Measurements from ENCODE around the gene LRCH3. TPM values are rescaled to one million over a fixed set of nuclear protein-coding genes. Genes with fewer than 3 reads are reported as not detected.

LRCH3 gene
- 92.3 and 93.7 TPM in 2 replicates for total RNA-seq (2014; rRNA removed; shearing (Covaris generic))
- polyA plus RNA-seq (2015; cell fraction: cytosol; rRNA removed) = 50.4 and 122 TPM in 2 replicates
- polyA plus RNA-seq (2015; cell fraction: nucleus; rRNA removed) = 56.3 and 79.7 TPM in 2 replicates

GRCh38 chr3:197791113-197791891 lies at the start of gene LRCH3:
LRCH3 (plus strand) TSS chr3:197791254; CDS start chr3:197791279, 25 bp downstream.
- peak; percentile 86 for DNase-seq (ENCODE audit: low read depth, low spot score)
- in situ Hi-C loops (cut with HindIII; ENCODE audit: low pct_unique_long_range_greater_than_20kb, low sequenced_read_pairs) = no loop called here

- DNase-seq (ENCODE audit: low read depth, low spot score) = no peak
- in situ Hi-C loops (cut with HindIII; ENCODE audit: low pct_unique_long_range_greater_than_20kb, low sequenced_read_pairs) = no loop called here
Observed at GRCh38 chr3:197742787-197743186, 48.3 kb upstream of the LRCH3 start.

GRCh38 chr3:197746209-197746608 lies 44.8 kb upstream of the LRCH3 start:
- in situ Hi-C loops (cut with HindIII; ENCODE audit: low pct_unique_long_range_greater_than_20kb, low sequenced_read_pairs) = no loop called here

GRCh38 chr3:197746801-197747237 lies 44.2 kb upstream of the LRCH3 start:
- no peak for DNase-seq (ENCODE audit: low read depth, low spot score)
- in situ Hi-C loops (cut with HindIII; ENCODE audit: low pct_unique_long_range_greater_than_20kb, low sequenced_read_pairs) = no loop called here

More at GRCh38 chr3:197746209-197746608, 44.8 kb upstream of the LRCH3 start:
- no peak for DNase-seq (ENCODE audit: low read depth, low spot score)

- in situ Hi-C loops (cut with HindIII; ENCODE audit: low pct_unique_long_range_greater_than_20kb, low sequenced_read_pairs) = no loop called here
- no peak for DNase-seq (ENCODE audit: low read depth, low spot score)
Observed at GRCh38 chr3:197748597-197749314, 42.3 kb upstream of the LRCH3 start.

- peak; percentile 51 for DNase-seq (ENCODE audit: low read depth, low spot score)
- in situ Hi-C loops (cut with HindIII; ENCODE audit: low pct_unique_long_range_greater_than_20kb, low sequenced_read_pairs) = no loop called here
Observed at GRCh38 chr3:197749315-197749600, 41.8 kb upstream of the LRCH3 start.

GRCh38 chr3:197749601-197750395 lies 41.3 kb upstream of the LRCH3 start, which contains the start of gene FYTTD1:
FYTTD1 (plus strand) TSS chr3:197749883; CDS start chr3:197749972, 89 bp downstream.
- in situ Hi-C loops (cut with HindIII; ENCODE audit: low pct_unique_long_range_greater_than_20kb, low sequenced_read_pairs) = no loop called here
- peak; percentile 81 for DNase-seq (ENCODE audit: low read depth, low spot score)

GRCh38 chr3:197750396-197750831 lies 40.6 kb upstream of the LRCH3 start:
- DNase-seq (ENCODE audit: low read depth, low spot score) = peak; percentile 57
- in situ Hi-C loops (cut with HindIII; ENCODE audit: low pct_unique_long_range_greater_than_20kb, low sequenced_read_pairs) = no loop called here

GRCh38 chr3:197750858-197751737 lies 40.0 kb upstream of the LRCH3 start:
- in situ Hi-C loops (cut with HindIII; ENCODE audit: low pct_unique_long_range_greater_than_20kb, low sequenced_read_pairs) = no loop called here

GRCh38 chr3:197752107-197752506 lies 38.9 kb upstream of the LRCH3 start:
- no peak for DNase-seq (ENCODE audit: low read depth, low spot score)
- in situ Hi-C loops (cut with HindIII; ENCODE audit: low pct_unique_long_range_greater_than_20kb, low sequenced_read_pairs) = no loop called here

More at GRCh38 chr3:197750858-197751737, 40.0 kb upstream of the LRCH3 start:
- peak; percentile 33 for DNase-seq (ENCODE audit: low read depth, low spot score)

- in situ Hi-C loops (cut with HindIII; ENCODE audit: low pct_unique_long_range_greater_than_20kb, low sequenced_read_pairs) = no loop called here
- no peak for DNase-seq (ENCODE audit: low read depth, low spot score)
Observed at GRCh38 chr3:197753263-197753662, 37.8 kb upstream of the LRCH3 start.

- DNase-seq (ENCODE audit: low read depth, low spot score) = no peak
- in situ Hi-C loops (cut with HindIII; ENCODE audit: low pct_unique_long_range_greater_than_20kb, low sequenced_read_pairs) = no loop called here
Observed at GRCh38 chr3:197756704-197757103, 34.4 kb upstream of the LRCH3 start.

- DNase-seq (ENCODE audit: low read depth, low spot score) = no peak
- in situ Hi-C loops (cut with HindIII; ENCODE audit: low pct_unique_long_range_greater_than_20kb, low sequenced_read_pairs) = no loop called here
Observed at GRCh38 chr3:197758512-197758911, 32.5 kb upstream of the LRCH3 start.

- in situ Hi-C loops (cut with HindIII; ENCODE audit: low pct_unique_long_range_greater_than_20kb, low sequenced_read_pairs) = no loop called here
- no peak for DNase-seq (ENCODE audit: low read depth, low spot score)
Observed at GRCh38 chr3:197761784-197762183, 29.3 kb upstream of the LRCH3 start.

GRCh38 chr3:197775317-197775716 lies 15.7 kb upstream of the LRCH3 start:
- DNase-seq (ENCODE audit: low read depth, low spot score) = no peak
- in situ Hi-C loops (cut with HindIII; ENCODE audit: low pct_unique_long_range_greater_than_20kb, low sequenced_read_pairs) = no loop called here

- in situ Hi-C loops (cut with HindIII; ENCODE audit: low pct_unique_long_range_greater_than_20kb, low sequenced_read_pairs) = no loop called here
- no peak for DNase-seq (ENCODE audit: low read depth, low spot score)
Observed at GRCh38 chr3:197782230-197782629, 8.8 kb upstream of the LRCH3 start.

- in situ Hi-C loops (cut with HindIII; ENCODE audit: low pct_unique_long_range_greater_than_20kb, low sequenced_read_pairs) = no loop called here
Observed at GRCh38 chr3:197784019-197784585, 7.0 kb upstream of the LRCH3 start.

More at GRCh38 chr3:197784019-197784585, 7.0 kb upstream of the LRCH3 start:
- no peak for DNase-seq (ENCODE audit: low read depth, low spot score)

Data from SK-MEL-5 (cell line).